Hematopoietic multipotent progenitor cell treated with erythropoietin and hydrocortisone succinate and interleukin-3 and kit ligand, for 8 days (in vitro differentiated cells): Measurements from ENCODE around the gene DENND5B.
"Not testable (repeated sequence)": the region's sequence is repeated elsewhere in the genome, so short reads cannot be mapped to it uniquely, and the experiment has no call there.

Source experiments
- DNase-seq: peaks from one replicate; pipeline ENCODE4 v3.0.0-alpha.2; 2015

Gene DENND5B

GRCh38 chr12:31498424-31498823 is 92.5 kb downstream of the DENND5B start:
- DNase-seq, result no peak

GRCh38 chr12:31496257-31496656 is 94.7 kb downstream of the DENND5B start:
- no peak for DNase-seq

GRCh38 chr12:31494455-31494854 is 96.5 kb downstream of the DENND5B start:
- no peak for DNase-seq

GRCh38 chr12:31492599-31493196 is 98.2 kb downstream of the DENND5B start:
- no peak for DNase-seq

GRCh38 chr12:31491841-31492598 is 98.9 kb downstream of the DENND5B start:
- DNase-seq, result no peak

GRCh38 chr12:31491241-31491794 is 99.6 kb downstream of the DENND5B start:
- DNase-seq, result no peak

- no peak for DNase-seq
These were observed 102.1 kb downstream of the DENND5B start for GRCh38 chr12:31488737-31489338.

GRCh38 chr12:31485571-31485970 is 105.4 kb downstream of the DENND5B start:
- DNase-seq, result no peak

GRCh38 chr12:31482816-31483215 is 108.1 kb downstream of the DENND5B start:
- DNase-seq, result no peak

- no peak for DNase-seq
These were observed 109.5 kb downstream of the DENND5B start for GRCh38 chr12:31481415-31481814.

- no peak for DNase-seq
These were observed 111.3 kb downstream of the DENND5B start for GRCh38 chr12:31479516-31480210.

GRCh38 chr12:31478898-31479297 is 112.0 kb downstream of the DENND5B start:
- DNase-seq, result no peak

- DNase-seq, result no peak
These were observed 112.5 kb downstream of the DENND5B start for GRCh38 chr12:31478425-31478824.

- DNase-seq, result no peak
These were observed 113.2 kb downstream of the DENND5B start for GRCh38 chr12:31477687-31478086.

- no peak for DNase-seq
These were observed 114.5 kb downstream of the DENND5B start for GRCh38 chr12:31476437-31476836.

- not testable (repeated sequence) for DNase-seq
These were observed 115.3 kb downstream of the DENND5B start for GRCh38 chr12:31475610-31476009.

GRCh38 chr12:31474751-31475150 is 116.2 kb downstream of the DENND5B start:
- no peak for DNase-seq

GRCh38 chr12:31471823-31472222 is 119.1 kb downstream of the DENND5B start:
- no peak for DNase-seq

- no peak for DNase-seq
These were observed 119.9 kb downstream of the DENND5B start for GRCh38 chr12:31471051-31471450.

GRCh38 chr12:31470459-31470858 is 120.5 kb downstream of the DENND5B start:
- no peak for DNase-seq

GRCh38 chr12:31466768-31467167 is 124.2 kb downstream of the DENND5B start:
- no peak for DNase-seq

GRCh38 chr12:31465002-31465401 is 125.9 kb downstream of the DENND5B start:
- DNase-seq, result no peak

- DNase-seq, result no peak
These were observed 130.9 kb downstream of the DENND5B start for GRCh38 chr12:31460024-31460423.
